ENCODE measurements around the gene NFIC. TPM values are rescaled to one million over a fixed set of nuclear protein-coding genes. Genes with fewer than 3 reads are reported as not detected.

The NFIC gene
- total and polyA plus RNA-seq, 2 of the 4 experiments (the other 2 are of a cell fraction): 21.9 to 32.1 TPM

DNA sequence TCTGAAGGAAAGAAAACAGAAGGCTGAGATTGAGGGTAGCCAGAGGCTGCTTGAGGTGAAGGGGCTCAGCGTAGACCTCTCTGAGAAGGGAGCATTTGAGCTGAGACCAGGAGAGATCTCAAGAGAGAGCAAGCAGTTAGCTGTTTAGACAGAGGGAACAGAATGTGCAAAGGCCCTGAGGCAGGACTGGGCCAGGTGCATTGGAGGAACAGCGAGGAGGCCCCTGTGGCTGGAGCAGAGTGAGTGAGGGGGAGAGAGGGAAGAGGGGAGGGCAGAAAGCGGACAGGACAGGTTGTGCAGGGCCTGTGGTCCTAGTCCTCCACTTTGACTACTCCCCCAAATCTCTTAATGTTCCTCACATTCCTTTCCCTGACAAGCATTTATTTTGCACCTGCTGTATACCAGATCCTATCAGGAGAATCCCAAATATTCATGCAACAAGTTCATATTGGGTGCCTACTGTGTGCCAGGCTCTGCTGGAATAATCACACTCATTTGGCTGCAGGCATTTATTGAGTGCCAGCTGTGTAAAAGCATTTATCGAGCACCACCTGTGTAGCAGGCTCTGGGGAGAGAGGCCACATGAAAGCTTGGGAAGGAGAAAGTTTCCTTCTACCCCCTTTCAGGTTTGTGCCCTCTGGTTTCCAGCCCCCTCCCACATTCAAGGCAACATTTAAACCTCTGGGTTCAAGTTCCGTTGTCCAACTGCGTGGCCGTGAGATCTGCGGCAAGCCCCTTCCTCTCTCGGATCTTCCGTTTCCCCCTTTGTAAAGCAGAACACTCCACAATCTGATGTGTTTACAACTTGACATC lies 36.5 kb downstream of the NFIC start (continued):
- TF ChIP-seq RCOR1 (IDR thresholded peaks at IDR 0.05; ENCODE audit: insufficient replicate concordance, low read length): no peak

DNA sequence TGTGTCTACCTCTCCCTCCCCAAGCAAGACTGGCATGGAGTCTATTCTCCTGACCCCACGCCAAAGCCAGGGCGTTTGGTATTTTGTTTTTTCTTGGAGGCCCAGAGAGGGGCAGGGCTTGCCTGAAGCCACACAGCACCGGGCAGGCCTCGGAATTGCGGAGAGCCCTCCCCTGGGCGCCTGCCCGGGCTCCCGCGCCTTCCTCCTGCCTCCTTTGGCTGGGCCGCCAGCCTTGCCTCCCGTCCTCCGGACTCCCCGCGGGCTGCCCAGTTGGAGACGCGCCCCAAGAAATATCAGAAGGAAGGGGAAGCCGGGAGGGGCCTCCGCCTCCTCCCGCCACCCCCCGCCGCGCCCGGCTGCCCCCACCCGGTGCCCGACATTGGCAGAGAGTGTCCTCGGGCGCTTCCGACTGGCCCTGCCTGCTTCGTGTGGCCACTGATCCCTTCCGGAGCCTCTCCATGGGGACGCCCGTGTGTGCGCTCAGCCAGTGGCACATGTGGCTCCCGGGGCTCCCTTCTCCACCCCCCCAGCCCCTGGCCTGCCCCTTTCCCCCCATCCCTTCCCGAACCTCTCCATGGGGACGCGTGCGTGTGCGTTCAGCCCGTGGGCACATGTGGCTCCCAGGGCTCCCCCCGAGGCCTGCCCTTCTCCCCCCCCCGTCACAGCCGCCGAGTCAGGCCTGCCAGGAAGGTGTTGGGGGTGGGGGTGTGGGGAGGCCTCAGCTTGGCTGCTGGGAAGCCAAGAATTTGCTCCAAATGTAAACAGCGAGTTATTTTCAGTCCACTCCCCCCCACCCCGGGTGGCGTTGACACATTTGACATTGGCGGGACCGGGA lies 37.3 kb downstream of the NFIC start:
- Histone ChIP-seq H3K27me3 (ENCODE audit: control insufficient read depth, insufficient read depth, low read length) (no peaks in the 10 kb centered on the region), H3K9me1 (ENCODE audit: insufficient read depth, low read length) (peaks cover 12% of the 10 kb centered on the region), H3K4me2 (ENCODE audit: low read depth, low read length) (peak overlapping the region; percentile 71), H3K56ac (ENCODE audit: extremely low read depth, insufficient read depth, low read length) (no peak overlapping the region), H4K5ac (ENCODE audit: low read depth, low read length) (peak overlapping the region; percentile 91), H2BK5ac (ENCODE audit: low read depth, low read length, poor library complexity, severe bottlenecking) (peak overlapping the region; percentile 97), H3K36me3 (ENCODE audit: control insufficient read depth, insufficient read depth, low read length) (peaks cover 5% of the 10 kb centered on the region), H4K91ac (ENCODE audit: insufficient read depth, low read depth, low read length) (peak overlapping the region; percentile 80), H3K23ac (ENCODE audit: low read depth, low read length) (peak overlapping the region; percentile 75; the same call in 1 of the 2 replicates), H2BK20ac (ENCODE audit: low read depth, low read length) (peak overlapping the region; percentile 31; the same call in 1 of the 2 replicates), H3K9me3 (ENCODE audit: control insufficient read depth, insufficient read depth, low read length) (no peaks in the 10 kb centered on the region), H2BK120ac (ENCODE audit: low read depth, low read length) (peak overlapping the region; percentile 96), H3K9ac (ENCODE audit: low read depth, low read length) (peak overlapping the region; percentile 58), H3K18ac (ENCODE audit: low read depth, low read length) (peak overlapping the region; percentile 87), H2AK9ac (replicated peaks; ENCODE audit: low read depth, low read length, poor library complexity) (peak overlapping the region; percentile 100), H3K14ac (replicated peaks; ENCODE audit: low read depth, low read length) (peak overlapping the region; percentile 54), H3K4ac (ENCODE audit: low read depth, low read length) (peak overlapping the region; percentile 98), H2AFZ (replicated peaks; ENCODE audit: low read length, poor library complexity) (peak overlapping the region; percentile 91), H2BK15ac (ENCODE audit: low read depth, low read length) (peak overlapping the region; percentile 85; the same call in 2 of the 3 replicates), H3K4me3 (ENCODE audit: insufficient read depth, low read depth, low read length) (no peak overlapping the region), H3K4me1 (ENCODE audit: control insufficient read depth, insufficient read depth, low read length) (peaks cover 22% of the 10 kb centered on the region), H4K8ac (ENCODE audit: low read depth in 2 of 2, low read length in 2 of 2) (peak overlapping the region; percentile 91 to 99), H2AK5ac (ENCODE audit: low read depth, low read length) (peak overlapping the region; percentile 97), H3K79me1 (ENCODE audit: low read depth in 1 of 2, low read length in 2 of 2) (peaks cover 14 to 65% of the 10 kb centered on the region in 2 experiments), H4K20me1 (ENCODE audit: insufficient read depth, low read length) (peaks cover 24% of the 10 kb centered on the region), H3K27ac (ENCODE audit: insufficient read depth, low read length) (peak overlapping the region; percentile 96)
- ChIA-PET POLR2A (ENCODE audit: unreplicated experiment) (no interaction called here), CTCF (no interaction called here)
- in situ Hi-C loops (cut with MboI; ENCODE audit: low sequenced_read_pairs) (no loop called here), dilution Hi-C loops (cut with HindIII; ENCODE audit: low sequenced_read_pairs, unreplicated experiment) (no loop called here), intact Hi-C loops (cut with micrococcal nuclease) (loop anchor here (2.0 kb wide), 2 partner anchors 35 to 47 kb away; no protein-coding TSS in a partner anchor)
- peak; percentile 97 for DNase-seq
- WGBS, 2 experiments (ENCODE audit: extremely low coverage in 2 of 2, insufficient read length in 1 of 2): 7% methylated on average over 10 of the region's 49 CpGs; no CpG with 5 or more reads in 1 of the 2 experiments
- peak; percentile 80 for ATAC-seq (ENCODE audit: low read depth)
- no TSS peak for BruUV-seq (replicated peaks)
- TF ChIP-seq MAFK (IDR thresholded peaks at IDR 0.05; ENCODE audit: low read depth, low read length) (no peak; the same call in 1 of the 2 replicates), BHLHE40 (IDR thresholded peaks at IDR 0.05; ENCODE audit: low read depth, low read length) (peak; percentile 88), RFX5 (IDR thresholded peaks at IDR 0.05; ENCODE audit: low read depth, low read length) (no peak), CEBPB (IDR thresholded peaks at IDR 0.05; ENCODE audit: low read depth, low read length) (no peak), FOS (IDR thresholded peaks at IDR 0.05; ENCODE audit: low read depth, low read length) (peak; percentile 74), MXI1 (IDR thresholded peaks at IDR 0.05; ENCODE audit: borderline replicate concordance, low read depth, low read length) (peak; percentile 89; the same call in 1 of the 2 replicates), POLR2A (IDR thresholded peaks at IDR 0.05; ENCODE audit: low read depth, low read length) (0 out of 2 replicates have a peak, but pooled peaks have one; percentile 48), NFE2L2 (IDR thresholded peaks at IDR 0.05; ENCODE audit: low read depth, low read length) (peak; percentile 45; the same call in 1 of the 2 replicates), SMC3 (IDR thresholded peaks at IDR 0.05; ENCODE audit: low read depth, low read length) (peak; percentile 20), RAD21 (IDR thresholded peaks at IDR 0.05; ENCODE audit: low read length) (no peak)
- TF ChIP-seq, protein P1, sequence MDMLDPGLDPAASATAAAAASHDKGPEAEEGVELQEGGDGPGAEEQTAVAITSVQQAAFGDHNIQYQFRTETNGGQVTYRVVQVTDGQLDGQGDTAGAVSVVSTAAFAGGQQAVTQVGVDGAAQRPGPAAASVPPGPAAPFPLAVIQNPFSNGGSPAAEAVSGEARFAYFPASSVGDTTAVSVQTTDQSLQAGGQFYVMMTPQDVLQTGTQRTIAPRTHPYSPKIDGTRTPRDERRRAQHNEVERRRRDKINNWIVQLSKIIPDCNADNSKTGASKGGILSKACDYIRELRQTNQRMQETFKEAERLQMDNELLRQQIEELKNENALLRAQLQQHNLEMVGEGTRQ (IDR thresholded peaks at IDR 0.05; ENCODE audit: low read depth, low read length): peak; percentile 64; the same call in 1 of the 2 replicates
